IPS-NIHi7 (cell line): ENCODE results near the gene SLC51B.
A peak's percentile ranks its signal among the peaks of the same experiment; 100 is the strongest.
"Not testable (repeated sequence)": the region's sequence is repeated elsewhere in the genome, so short reads cannot be mapped to it uniquely, and the experiment has no call there.

Experiments used
- DNase-seq: peaks from one replicate; pipeline ENCODE4 v3.0.0; 2012; ENCODE audit warnings: mixed read lengths; ENCODE audit errors: extremely low spot score

SLC51B gene

GRCh38 chr15:65066635-65067316, 21.6 kb downstream of the SLC51B start:
- DNase-seq = peak; percentile 48

GRCh38 chr15:65067317-65067644, 22.1 kb downstream of the SLC51B start:
- no peak for DNase-seq

- DNase-seq = peak; percentile 71
Observed at GRCh38 chr15:65067645-65068402, 22.6 kb downstream of the SLC51B start, which contains the start of gene RASL12. Gene RASL12, minus strand, starts transcription at chr15:65067991. Its CDS starts 156 bp downstream, at chr15:65067835.

GRCh38 chr15:65068403-65068788, 23.2 kb downstream of the SLC51B start:
- DNase-seq = no peak

- no peak for DNase-seq
Observed at GRCh38 chr15:65069179-65069578, 24.0 kb downstream of the SLC51B start.

GRCh38 chr15:65069779-65070546, 24.8 kb downstream of the SLC51B start:
- no peak for DNase-seq

GRCh38 chr15:65071381-65071811, 26.2 kb downstream of the SLC51B start:
- DNase-seq = no peak

- DNase-seq = no peak
Observed at GRCh38 chr15:65072027-65072426, 26.8 kb downstream of the SLC51B start.

- no peak for DNase-seq
Observed at GRCh38 chr15:65072617-65073016, 27.4 kb downstream of the SLC51B start.

GRCh38 chr15:65074946-65075345, 29.8 kb downstream of the SLC51B start:
- DNase-seq = not testable (repeated sequence)

GRCh38 chr15:65075607-65076395, 30.6 kb downstream of the SLC51B start:
- not testable (repeated sequence) for DNase-seq

- DNase-seq = no peak
Observed at GRCh38 chr15:65076486-65077290, 31.5 kb downstream of the SLC51B start, which contains the start of gene KBTBD13. Gene KBTBD13, plus strand, starts transcription at chr15:65076746. Its CDS starts 70 bp downstream, at chr15:65076816.

GRCh38 chr15:65077291-65077980, 32.2 kb downstream of the SLC51B start:
- no peak for DNase-seq

- peak; percentile 86 for DNase-seq
Observed at GRCh38 chr15:65077981-65078352, 32.8 kb downstream of the SLC51B start.

GRCh38 chr15:65079580-65079979, 34.4 kb downstream of the SLC51B start:
- no peak for DNase-seq

- DNase-seq = no peak
Observed at GRCh38 chr15:65081270-65081669, 36.1 kb downstream of the SLC51B start.

- no peak for DNase-seq
Observed at GRCh38 chr15:65081758-65082157, 36.6 kb downstream of the SLC51B start.

GRCh38 chr15:65082303-65082953, 37.2 kb downstream of the SLC51B start:
- DNase-seq = peak; percentile 53

GRCh38 chr15:65083262-65083701, 38.1 kb downstream of the SLC51B start:
- peak; percentile 64 for DNase-seq
